K562 (cell line): Measurements from ENCODE around the gene GUCY2D. TPM values are rescaled to one million over a fixed set of nuclear protein-coding genes. Genes with fewer than 3 reads are reported as not detected.

Experiments
- ATAC-seq: fragments of 200-7000 bp; cut with Tn5 transposase; 3 replicates; pipeline ENCODE4 v1.9.1; 2020; ENCODE audit warnings: moderate library complexity
- BruUV-seq: library from RNA; stranded (reverse); fragments of 400-500 nt; replicated peaks from 2 replicates; lab custom pipeline; 2021; lab: Mats Ljungman, UMichigan
- CTCF ChIA-PET: fragments of 300-600 bp; formaldehyde crosslinking; extraction: SDS; loops from one replicate; lab custom pipeline; 2021; ENCODE audit warnings: low intra/inter-chr PET ratio; lab: Yijun Ruan, JAX
- POLR2A ChIA-PET: fragments of 300-600, 350-650 bp; sonication (Branson Sonifier 250); formaldehyde crosslinking; extraction: SDS; loops from one replicate; lab custom pipeline; 2021; ENCODE audit warnings: antibody characterized with exemption, inconsistent platforms; lab: Yijun Ruan, JAX
- DNase-seq, 4 experiments: peaks; one replicate each; pipeline versions ENCODE4 v3.0.0 to v3.0.0-alpha.2; 2011 to 2018; ENCODE audit warnings: low spot score in 3 of 4, mixed read lengths in 3 of 4; ENCODE audit errors: extremely low read depth in 1 of 4
- FAIRE-seq: peaks from 2 replicates; lab custom pipeline; 2011; peaks lifted over from hg19 to GRCh38; lab: Jason Lieb, UNC
- H2AFZ ChIP-seq: 2 replicates; pipeline ENCODE4 v1.6.0; 2011; ENCODE audit warnings: low read depth, low read length, control low read depth, inconsistent platforms
- H3K27ac ChIP-seq: fragments of 200-600 bp; 3 replicates; pipeline ENCODE4 v1.8.0; 2011; ENCODE audit warnings: low read depth, mild to moderate bottlenecking, control low read depth, inconsistent platforms, low read length, moderate library complexity, mixed read lengths; ENCODE audit errors: extremely low read depth
- H3K27me3 ChIP-seq, 2 experiments: fragments of 300-600 bp in 1 of 2; 2 replicates in 1 of 2; 3 replicates in 1 of 2; pipeline versions ENCODE4 v1.6.0 to v1.8.0; 2011; ENCODE audit warnings: inconsistent platforms in 2 of 2, low read length in 2 of 2, mild to moderate bottlenecking in 1 of 2, mixed read lengths in 1 of 2, moderate library complexity in 1 of 2; ENCODE audit not compliant: control insufficient read depth in 2 of 2, insufficient read depth in 2 of 2
- H3K36me3 ChIP-seq: fragments of 300-600 bp; 3 replicates; pipeline ENCODE4 v1.8.0; 2011; ENCODE audit warnings: mild to moderate bottlenecking, low read length, inconsistent platforms; ENCODE audit not compliant: control insufficient read depth, insufficient read depth
- H3K4me1 ChIP-seq, 2 experiments: fragments of 200-600 bp in 1 of 2; replicated peaks in 1 of 2; 2 replicates in 1 of 2; 3 replicates in 1 of 2; pipeline versions ENCODE4 v1.5.1 to v1.8.0; 2011; ENCODE audit warnings: inconsistent platforms in 2 of 2, low read length in 2 of 2, mild to moderate bottlenecking in 1 of 2, mixed read lengths in 1 of 2, moderate library complexity in 1 of 2; ENCODE audit not compliant: control insufficient read depth in 2 of 2, insufficient read depth in 2 of 2
- H3K4me2 ChIP-seq: 2 replicates; pipeline ENCODE4 v1.6.1; 2011; ENCODE audit warnings: low read length, control low read depth, inconsistent platforms, mixed read lengths; ENCODE audit not compliant: insufficient read depth
- H3K4me3 ChIP-seq: fragments of 200-600 bp; sonication (generic), shearing (Covaris generic); 2 replicates; pipeline ENCODE4 v1.5.1; 2016; ENCODE audit warnings: control low read depth, inconsistent platforms
- H3K79me2 ChIP-seq: fragments of 200-600 bp; 3 replicates; pipeline ENCODE4 v1.8.0; 2011; ENCODE audit warnings: low read length, inconsistent platforms; ENCODE audit not compliant: control insufficient read depth, insufficient read depth
- H3K9ac ChIP-seq, 2 experiments: 2 replicates each; pipeline versions ENCODE4 v1.6.0 to v1.6.1; 2011; ENCODE audit warnings: low read depth in 2 of 2, low read length in 2 of 2, control low read depth in 1 of 2, inconsistent platforms in 1 of 2, mild to moderate bottlenecking in 1 of 2, mixed read lengths in 1 of 2; ENCODE audit not compliant: insufficient read depth in 1 of 2
- H3K9me1 ChIP-seq: one replicate; pipeline ENCODE4 v1.6.0; 2011; ENCODE audit warnings: inconsistent platforms, mild to moderate bottlenecking, low read length, moderate library complexity; ENCODE audit not compliant: control insufficient read depth, insufficient read depth
- H3K9me3 ChIP-seq: replicated peaks from 2 replicates; pipeline ENCODE4 v1.5.1; 2011; ENCODE audit warnings: low read depth, low read length, inconsistent platforms; ENCODE audit not compliant: control insufficient read depth, insufficient read depth
- H4K20me1 ChIP-seq: replicated peaks from 2 replicates; pipeline ENCODE4 v1.6.1; 2011; ENCODE audit warnings: low read length, inconsistent platforms, mixed read lengths; ENCODE audit not compliant: control insufficient read depth, insufficient read depth
- BHLHE40 ChIP-seq: IDR thresholded peaks from 2 replicates; pipeline ENCODE4 v1.6.1; 2011; ENCODE audit warnings: low read length, improper control_type of control experiment
- CHAMP1 ChIP-seq: fragments of 450-650 bp; IDR thresholded peaks from 2 replicates; pipeline ENCODE4 v1.6.1; 2016; ENCODE audit warnings: mild to moderate bottlenecking
- DIDO1 ChIP-seq: fragments of 450-650 bp; IDR thresholded peaks from 2 replicates; pipeline ENCODE4 v1.6.1; 2016; ENCODE audit warnings: low read depth, missing biosample characterization, missing genetic modification characterization
- HMG20B ChIP-seq: fragments of 250-450 bp; sonication (Bioruptor Pico); IDR thresholded peaks from 2 replicates; pipeline ENCODE4 v1.5.0; 2021; ENCODE audit warnings: mild to moderate bottlenecking
- HNRNPK ChIP-seq: fragments of 200-400 bp; formaldehyde crosslinking; IDR thresholded peaks from one replicate; pipeline ENCODE4 v1.6.1; 2018; ENCODE audit warnings: mild to moderate bottlenecking, low read depth, low read length; ENCODE audit not compliant: poor library complexity, severe bottlenecking
- MEF2D ChIP-seq: conservative IDR thresholded peaks from 2 replicates; pipeline ENCODE4 v1.6.1; 2016; ENCODE audit warnings: low read depth, missing genetic modification characterization, missing compliant biosample characterization
- PHB2 ChIP-seq: fragments of 450-650 bp; IDR thresholded peaks from 2 replicates; pipeline ENCODE4 v1.6.1; 2017; ENCODE audit warnings: low read depth
- SMAD4 ChIP-seq: fragments of 250-450 bp; sonication (Bioruptor Pico); conservative IDR thresholded peaks from 2 replicates; pipeline ENCODE4 v1.8.0; 2021; ENCODE audit warnings: inconsistent platforms, mild to moderate bottlenecking, moderate library complexity
- SREBF1 ChIP-seq: fragments of 150-350 bp; IDR thresholded peaks from 2 replicates; pipeline ENCODE4 v1.6.1; 2014; ENCODE audit warnings: antibody characterized with exemption, low read depth, low read length, borderline replicate concordance
- TARDBP ChIP-seq: fragments of 450-650 bp; IDR thresholded peaks from 2 replicates; pipeline ENCODE4 v1.6.1; 2016
- USF2 ChIP-seq: sonication (generic); formaldehyde crosslinking; IDR thresholded peaks from 2 replicates; pipeline ENCODE4 v1.5.0; 2020; ENCODE audit warnings: missing genetic modification reagents
- ZBTB5 ChIP-seq: fragments of 450-650 bp; IDR thresholded peaks from 2 replicates; pipeline ENCODE4 v1.6.1; 2017; ENCODE audit warnings: antibody characterized with exemption
- ZBTB8A ChIP-seq: fragments of 450-650 bp; IDR thresholded peaks from 2 replicates; pipeline ENCODE4 v1.6.1; 2018; ENCODE audit warnings: mild to moderate bottlenecking, moderate library complexity; ENCODE audit not compliant: partially characterized antibody
- ZNF143 ChIP-seq: sonication (generic); formaldehyde crosslinking; IDR thresholded peaks from 2 replicates; pipeline ENCODE4 v1.9.0; 2022; ENCODE audit warnings: mild to moderate bottlenecking, missing genetic modification reagents
- ZNF239 ChIP-seq: fragments of 250-450 bp; sonication (Bioruptor Pico); IDR thresholded peaks from 2 replicates; pipeline ENCODE4 v1.4.0; 2020; ENCODE audit warnings: mild to moderate bottlenecking
- ZNF584 ChIP-seq: fragments of 200-800 bp; sonication (Bioruptor generic); IDR thresholded peaks from 2 replicates; pipeline ENCODE4 v1.6.1; 2016; ENCODE audit warnings: low read depth, mild to moderate bottlenecking, missing genetic modification characterization, missing compliant biosample characterization
- WGBS: fragments of 100-300 bp; shearing (Covaris generic); methylation state at CpG from one replicate; pipeline ENCODE4 v1.1.6; 2016; ENCODE audit warnings: low coverage, mixed read lengths; ENCODE audit not compliant: insufficient coverage; ENCODE audit errors: missing lambda C conversion rate; 5-methylcytosine and 5-hydroxymethylcytosine counted together
- in situ Hi-C: fragments of 300-500 bp; cut with MboI; formaldehyde crosslinking; loops from 4 replicates; pipeline ENCODE4 v1.15.0; 2018; ENCODE audit warnings: inconsistent platforms, mixed read lengths
- intact Hi-C: fragments of 100-400 bp; cut with micrococcal nuclease; formaldehyde crosslinking; loops from 2 replicates; pipeline ENCODE4 v1.14.2; 2022
- polyA plus RNA-seq, 8 experiments: library from polyadenylated mRNA; depleted of rRNA in 4 of 8; stranded (reverse) in 5 of 8; unstranded in 3 of 8; fragments of >200 nt; fragmentation: Nextera tagmentation in 2 of 8; fragmentation: Illumina TruSeq in 1 of 8; extraction: Ambion mirVana in 2 of 8; extraction: Trizol in 1 of 8; gene quantifications; 2 replicates each; pipeline versions ENCODE4 v1.2.1 to v1.2.3, GENCODE V29; 2011 to 2014; ENCODE audit warnings: inconsistent platforms in 1 of 8, missing spikeins in 1 of 8
- total RNA-seq, 7 experiments: library from RNA; depleted of rRNA in 6 of 7; stranded (reverse); fragments of >200 nt in 6 of 7; fragmentation: Illumina TruSeq in 2 of 7; extraction: Trizol in 2 of 7; gene quantifications; 2 replicates each; pipeline versions ENCODE4 v1.2.1 to v1.2.3, GENCODE V29; 2011 to 2021; ENCODE audit warnings: low replicate concordance in 1 of 7

GUCY2D gene
- total and polyA plus RNA-seq, 9 of the 15 experiments (the other 6 are each of a cell fraction or from before 2014, with no cell fraction given), result 0.05 TPM; not detected in 8

- Histone ChIP-seq H3K27me3 (peaks cover 15 to 30% of the 10 kb centered on the region in 2 experiments; a peak in 4 of 5 replicates), H3K9ac (no peak overlapping the region), H3K27ac (no peak overlapping the region), H3K4me2 (no peak overlapping the region), H3K36me3 (no peaks in the 10 kb centered on the region), H3K4me1 (no peaks in the 10 kb centered on the region), H2AFZ (no peak overlapping the region), H3K79me2 (no peaks in the 10 kb centered on the region), H3K4me3 (no peak overlapping the region), H4K20me1 (no peaks in the 10 kb centered on the region), H3K9me1 (no peaks in the 10 kb centered on the region), H3K9me3 (no peaks in the 10 kb centered on the region)
- TF ChIP-seq TARDBP (no peak), USF2 (CRISPR knock-in tag) (no peak), HNRNPK (no peak), HMG20B (CRISPR knock-in tag) (no peak), BHLHE40 (no peak), SREBF1 (no peak), ZBTB8A (no peak), DIDO1 (tag) (no peak), CHAMP1 (no peak), ZNF143 (CRISPR knock-in tag) (no peak), ZBTB5 (no peak), PHB2 (no peak), ZNF239 (no peak), SMAD4 (CRISPR knock-in tag) (no peak), ZNF584 (CRISPR knock-in tag) (no peak), MEF2D (no peak)
- no TSS peak for BruUV-seq
- 6% methylated on average over 4 of the region's 7 CpGs for WGBS
- ChIA-PET CTCF (interaction anchor here (0.6 kb wide), 1 partner anchor 1385 kb away, joined by 3 read pairs; no protein-coding TSS in a partner anchor), POLR2A (interaction anchor here (0.7 kb wide), 1 partner anchor 169 kb away, joined by 3 read pairs; no protein-coding TSS in a partner anchor)
- no peak for FAIRE-seq
- in situ Hi-C loops (loop anchor here (25.0 kb wide), 2 partner anchors 735 to 935 kb away; partner anchors contain the start of gene MFSD6L), intact Hi-C loops (loop anchor here (10.0 kb wide), 1 partner anchor 57 kb away; no protein-coding TSS in a partner anchor)
- DNase-seq, result no peak
- ATAC-seq, result no peak
These were observed 49.4 kb downstream of the GUCY2D start for GRCh38 chr17:8051831-8052230.
